GM19025 (cell line): ENCODE measurements around the gene MS4A18.

Source experiments
- ATAC-seq: cut with Tn5 transposase; IDR thresholded peaks from one replicate; pipeline ENCODE4 v1.9.1; 2021; ENCODE audit warnings: mild to moderate bottlenecking, low read depth, moderate library complexity; ENCODE audit not compliant: unreplicated experiment

The MS4A18 gene

DNA sequence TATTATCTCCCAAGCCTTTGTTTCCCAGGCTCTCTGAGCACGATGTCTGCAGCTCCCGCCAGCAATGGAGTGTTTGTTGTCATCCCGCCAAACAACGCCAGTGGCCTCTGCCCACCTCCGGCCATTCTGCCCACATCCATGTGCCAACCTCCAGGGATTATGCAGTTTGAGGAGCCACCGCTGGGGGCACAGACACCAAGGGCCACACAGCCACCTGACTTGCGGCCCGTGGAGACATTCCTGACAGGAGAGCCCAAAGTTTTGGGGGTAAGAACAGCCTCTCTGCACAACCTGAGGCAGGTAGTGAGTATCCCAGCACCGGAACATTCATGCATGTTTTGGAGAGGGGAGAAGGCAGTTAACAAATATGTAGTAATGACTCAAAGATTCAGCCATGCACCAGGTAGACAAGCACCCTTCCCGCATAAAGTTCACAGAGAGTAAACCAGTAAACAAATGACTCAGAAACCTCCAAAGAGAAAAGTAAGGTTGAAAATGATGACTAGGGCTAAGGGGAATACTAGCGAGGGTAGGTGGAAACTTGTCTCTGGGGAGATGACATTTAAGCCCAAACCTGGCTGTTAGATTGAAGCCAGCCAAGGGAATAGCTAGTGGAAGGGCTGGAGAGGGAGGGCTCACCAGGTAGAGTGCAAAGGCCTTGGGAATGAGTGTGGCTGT, 39.3 kb downstream of the MS4A18 start:
- ATAC-seq = no peak

GRCh38 chr11:60764879-60765278, 40.4 kb downstream of the MS4A18 start:
- ATAC-seq = peak; percentile 32

- ATAC-seq = no peak
Observed at GRCh38 chr11:60765355-60765754, 40.8 kb downstream of the MS4A18 start.

- no peak for ATAC-seq
Observed at GRCh38 chr11:60766547-60766946, 42.0 kb downstream of the MS4A18 start.

DNA sequence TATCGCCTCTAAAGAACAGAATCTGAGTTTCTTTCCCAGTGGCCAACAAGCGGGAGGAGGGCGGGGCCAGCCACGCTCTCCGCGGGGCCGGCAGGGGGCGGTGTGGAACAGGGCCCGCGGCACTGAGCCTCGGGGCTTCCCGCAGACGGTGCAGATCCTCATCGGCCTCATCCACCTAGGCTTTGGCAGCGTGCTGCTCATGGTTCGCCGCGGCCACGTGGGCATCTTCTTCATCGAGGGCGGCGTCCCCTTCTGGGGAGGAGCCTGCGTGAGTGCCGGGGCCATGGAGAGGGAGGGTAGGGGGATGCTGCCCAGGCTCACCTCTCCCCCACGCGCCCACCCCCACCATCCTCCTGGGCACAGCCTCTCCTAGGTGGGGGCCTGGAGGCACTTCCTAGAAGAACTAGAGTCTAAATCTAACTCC, 42.9 kb downstream of the MS4A18 start:
- ATAC-seq = no peak

- ATAC-seq = no peak
Observed at GRCh38 chr11:60768202-60768601, 43.7 kb downstream of the MS4A18 start.

DNA sequence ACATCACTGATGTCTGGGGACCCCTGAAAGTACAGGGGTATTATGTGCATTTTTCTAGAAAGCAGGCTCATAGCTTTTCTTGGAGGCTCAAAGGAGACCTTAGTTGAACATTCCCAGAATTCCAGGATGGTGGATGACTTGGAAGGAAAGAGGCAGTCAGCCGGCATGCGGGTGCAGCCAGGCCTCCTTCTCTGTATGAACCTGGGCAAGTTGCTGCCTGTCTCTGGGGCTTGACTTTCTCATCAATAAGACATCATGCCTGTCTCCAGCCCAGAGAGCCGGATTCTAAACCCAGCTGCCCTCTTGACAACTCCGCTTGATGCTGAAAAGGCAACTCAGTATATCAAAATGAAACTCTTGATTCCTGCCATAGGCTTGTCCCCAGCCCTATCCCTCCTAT, 44.8 kb downstream of the MS4A18 start:
- no peak for ATAC-seq

- no peak for ATAC-seq
Observed at GRCh38 chr11:60769811-60770210, 45.3 kb downstream of the MS4A18 start.

DNA sequence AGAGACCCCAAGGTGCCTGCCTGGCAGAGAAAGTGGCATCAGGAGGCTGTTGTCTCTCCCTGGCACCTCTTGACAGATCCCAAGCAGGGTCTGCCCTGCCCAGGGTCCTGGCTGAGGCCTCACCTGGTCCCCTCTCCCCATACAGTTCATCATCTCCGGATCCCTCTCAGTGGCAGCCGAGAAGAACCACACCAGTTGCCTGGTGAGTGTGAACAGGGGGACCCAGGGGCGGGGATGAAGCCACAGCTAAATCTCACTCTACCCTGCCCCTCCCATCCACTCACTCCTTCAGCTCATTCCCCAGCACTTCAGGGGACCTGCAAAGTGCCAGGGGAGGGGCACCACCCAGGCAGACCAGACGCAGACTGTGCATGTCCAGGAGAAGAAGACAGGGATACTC, 46.6 kb downstream of the MS4A18 start:
- ATAC-seq = no peak

- no peak for ATAC-seq
Observed at GRCh38 chr11:60771879-60772525, 47.5 kb downstream of the MS4A18 start.

DNA sequence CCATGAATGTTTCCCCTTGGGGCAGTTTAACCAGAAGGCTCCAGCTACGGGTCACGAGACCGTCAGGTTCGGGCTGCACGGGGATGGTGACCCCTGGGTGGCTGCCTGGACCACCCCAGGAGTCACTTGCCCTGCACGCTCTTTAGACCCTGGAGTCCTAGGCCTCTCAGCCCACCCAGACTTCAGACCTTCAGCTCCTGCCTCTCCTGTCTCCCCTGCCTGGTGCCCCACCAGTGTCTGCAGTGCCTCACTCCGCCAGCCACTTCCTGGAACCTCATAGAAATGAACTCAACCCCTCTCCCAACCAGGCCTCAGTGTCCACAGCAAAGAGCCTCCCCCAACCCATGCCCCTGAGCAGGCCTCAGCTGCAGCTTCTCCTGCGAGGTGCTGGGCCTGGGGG, 48.1 kb downstream of the MS4A18 start:
- no peak for ATAC-seq

GRCh38 chr11:60774726-60775125, 50.2 kb downstream of the MS4A18 start:
- no peak for ATAC-seq

- peak; percentile 88 for ATAC-seq
Observed at GRCh38 chr11:60775420-60775961, 51.0 kb downstream of the MS4A18 start.

- no peak for ATAC-seq
Observed at GRCh38 chr11:60776167-60776566, 51.6 kb downstream of the MS4A18 start.

DNA sequence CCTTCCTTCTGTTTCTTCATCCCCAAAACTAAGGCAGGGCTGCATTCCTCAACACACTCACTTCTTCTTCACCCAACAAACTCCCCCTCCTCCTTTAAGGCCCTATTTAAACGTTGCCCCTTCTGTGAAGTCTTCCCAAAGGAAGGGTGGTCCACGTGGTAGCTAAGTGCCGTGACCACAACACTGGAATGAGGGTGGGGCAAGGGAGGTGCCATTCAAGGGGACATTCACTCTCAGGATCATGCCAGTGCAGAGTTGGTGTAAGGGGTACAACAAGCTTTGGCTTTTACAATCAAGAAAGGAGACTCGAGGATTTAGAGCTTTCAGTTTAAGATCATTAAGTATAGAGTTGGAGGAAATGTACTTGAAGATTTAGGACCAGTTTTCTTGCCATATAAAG, 52.6 kb downstream of the MS4A18 start:
- no peak for ATAC-seq

- no peak for ATAC-seq
Observed at GRCh38 chr11:60777572-60777971, 53.1 kb downstream of the MS4A18 start.

DNA sequence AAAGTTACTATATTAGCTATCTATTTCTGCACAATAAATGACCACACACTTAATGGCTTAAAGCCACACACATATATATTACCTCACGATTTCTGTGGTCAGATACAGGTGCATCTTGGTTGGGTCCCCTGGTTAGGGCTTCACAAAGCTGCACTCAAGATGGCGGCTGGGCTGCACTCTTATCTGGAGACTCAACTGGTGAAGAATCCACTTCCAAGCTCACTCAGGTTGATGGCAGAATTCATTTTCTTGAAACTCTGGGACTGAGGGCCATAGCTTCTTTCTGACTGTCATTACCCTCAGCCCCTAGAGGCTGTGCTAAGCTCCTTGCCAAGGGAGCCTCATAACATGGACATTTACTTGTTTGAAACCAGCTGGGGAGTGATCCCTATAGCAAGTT, 55.5 kb downstream of the MS4A18 start:
- ATAC-seq = no peak

- no peak for ATAC-seq
Observed at GRCh38 chr11:60780774-60781173, 56.3 kb downstream of the MS4A18 start.

- no peak for ATAC-seq
Observed at GRCh38 chr11:60781286-60781980, 56.9 kb downstream of the MS4A18 start.

GRCh38 chr11:60781981-60782316, 57.4 kb downstream of the MS4A18 start:
- no peak for ATAC-seq

GRCh38 chr11:60782393-60783140, 58.0 kb downstream of the MS4A18 start:
- ATAC-seq = no peak
